ENCODE measurements around the gene MARVELD1. TPM values are rescaled to one million over a fixed set of nuclear protein-coding genes. Genes with fewer than 3 reads are reported as not detected.

The MARVELD1 gene
- total RNA-seq, 4 donors from 2014 or later: 25.8 to 36.7 (median 31.0) TPM

DNA sequence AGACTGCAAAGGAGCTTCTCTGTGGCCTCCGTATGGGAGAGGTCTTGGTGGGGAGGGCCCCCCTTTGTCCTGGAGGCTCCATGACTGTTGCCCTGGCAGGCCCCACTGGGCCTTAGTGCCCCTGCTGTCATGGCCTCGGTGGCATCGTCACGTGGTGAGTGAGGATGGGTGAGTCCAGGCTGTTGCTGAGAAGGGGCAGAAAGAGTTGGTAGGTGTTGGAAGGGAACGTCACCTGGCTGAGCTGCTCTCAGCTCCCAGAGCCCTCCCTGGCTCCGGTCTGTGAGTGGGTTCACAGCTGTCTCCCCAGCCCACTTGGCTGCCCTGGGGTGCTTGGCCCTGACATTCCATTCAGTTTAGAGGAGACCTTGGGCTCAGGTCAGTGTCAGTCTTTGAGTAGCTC lies 42.2 kb downstream of the MARVELD1 start:
- Histone ChIP-seq H3K4me3 (no peak overlapping the region), H3K36me3 (peaks cover 97% of the 10 kb centered on the region), H3K27me3 (no peaks in the 10 kb centered on the region), H3K4me1 (peaks cover 4% of the 10 kb centered on the region), H3K27ac (no peak overlapping the region), H3K9me3 (no peaks in the 10 kb centered on the region)
- DNase-seq (ENCODE audit: low spot score in 2 of 2): no peak
- 100% methylated on average over 4 of the region's 6 CpGs for WGBS
- TF ChIP-seq POLR2A (IDR thresholded peaks at IDR 0.05) (no peak), EP300 (IDR thresholded peaks at IDR 0.05) (no peak), POLR2AphosphoS5 (IDR thresholded peaks at IDR 0.05) (no peak)
- TF ChIP-seq, protein P1, sequence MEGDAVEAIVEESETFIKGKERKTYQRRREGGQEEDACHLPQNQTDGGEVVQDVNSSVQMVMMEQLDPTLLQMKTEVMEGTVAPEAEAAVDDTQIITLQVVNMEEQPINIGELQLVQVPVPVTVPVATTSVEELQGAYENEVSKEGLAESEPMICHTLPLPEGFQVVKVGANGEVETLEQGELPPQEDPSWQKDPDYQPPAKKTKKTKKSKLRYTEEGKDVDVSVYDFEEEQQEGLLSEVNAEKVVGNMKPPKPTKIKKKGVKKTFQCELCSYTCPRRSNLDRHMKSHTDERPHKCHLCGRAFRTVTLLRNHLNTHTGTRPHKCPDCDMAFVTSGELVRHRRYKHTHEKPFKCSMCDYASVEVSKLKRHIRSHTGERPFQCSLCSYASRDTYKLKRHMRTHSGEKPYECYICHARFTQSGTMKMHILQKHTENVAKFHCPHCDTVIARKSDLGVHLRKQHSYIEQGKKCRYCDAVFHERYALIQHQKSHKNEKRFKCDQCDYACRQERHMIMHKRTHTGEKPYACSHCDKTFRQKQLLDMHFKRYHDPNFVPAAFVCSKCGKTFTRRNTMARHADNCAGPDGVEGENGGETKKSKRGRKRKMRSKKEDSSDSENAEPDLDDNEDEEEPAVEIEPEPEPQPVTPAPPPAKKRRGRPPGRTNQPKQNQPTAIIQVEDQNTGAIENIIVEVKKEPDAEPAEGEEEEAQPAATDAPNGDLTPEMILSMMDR (IDR thresholded peaks at IDR 0.05): no peak

DNA sequence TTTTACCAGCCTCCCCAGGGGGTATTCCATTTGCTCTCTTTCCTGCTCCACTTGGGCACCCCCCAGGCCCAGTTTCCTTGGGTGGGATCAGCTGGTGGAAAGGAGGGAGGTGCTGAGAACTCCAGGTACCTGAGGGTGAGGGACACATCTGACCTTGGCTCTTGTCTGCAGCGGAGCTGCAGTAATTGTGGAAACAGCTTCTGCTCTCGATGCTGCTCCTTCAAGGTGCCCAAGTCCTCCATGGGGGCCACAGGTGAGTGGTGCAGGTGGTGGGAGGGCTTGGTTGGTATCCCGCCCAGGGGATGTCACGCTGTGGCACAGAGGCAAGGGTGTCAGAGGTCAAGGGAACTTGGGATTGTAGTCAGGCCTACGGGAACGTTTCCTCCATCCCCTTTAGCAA lies 43.9 kb downstream of the MARVELD1 start:
- H3K4me3 ChIP-seq: no peak overlapping the region
- no peak overlapping the region for H3K27ac ChIP-seq
- DNase-seq (ENCODE audit: low spot score in 2 of 2): no peak
- TF ChIP-seq POLR2A (IDR thresholded peaks at IDR 0.05): no peak
- TF ChIP-seq POLR2AphosphoS5 (IDR thresholded peaks at IDR 0.05): no peak
- 88% methylated on average over 6 of the region's 6 CpGs for WGBS
- H3K9me3 ChIP-seq: no peaks in the 10 kb centered on the region
- no peaks in the 10 kb centered on the region for H3K27me3 ChIP-seq
- H3K4me1 ChIP-seq: peaks cover 4% of the 10 kb centered on the region
- peaks cover 94% of the 10 kb centered on the region for H3K36me3 ChIP-seq

- TF ChIP-seq, protein P1 (IDR thresholded peaks at IDR 0.05): peak; percentile 15 to 77
- TF ChIP-seq POLR2A (IDR thresholded peaks at IDR 0.05): no peak
- no peak for TF ChIP-seq POLR2AphosphoS5 (IDR thresholded peaks at IDR 0.05)
- Histone ChIP-seq H3K4me1 (peaks cover 4% of the 10 kb centered on the region), H3K27me3 (no peaks in the 10 kb centered on the region), H3K9me3 (no peaks in the 10 kb centered on the region), H3K36me3 (peaks cover 76% of the 10 kb centered on the region), H3K27ac (no peak overlapping the region), H3K4me3 (no peak overlapping the region)
- no peak for DNase-seq (ENCODE audit: low spot score in 2 of 2)
- 59% methylated on average over 5 of the region's 5 CpGs for WGBS
Measured at GRCh38 chr10:97759158-97759887, 45.8 kb downstream of the MARVELD1 start.

GRCh38 chr10:97759946-97760345 lies 46.4 kb downstream of the MARVELD1 start:
- Histone ChIP-seq H3K36me3 (peaks cover 69% of the 10 kb centered on the region), H3K27me3 (no peaks in the 10 kb centered on the region), H3K27ac (no peak overlapping the region), H3K9me3 (no peaks in the 10 kb centered on the region), H3K4me1 (peaks cover 4% of the 10 kb centered on the region), H3K4me3 (no peak overlapping the region)
- TF ChIP-seq, protein P1 (IDR thresholded peaks at IDR 0.05): no peak
- TF ChIP-seq EP300 (IDR thresholded peaks at IDR 0.05) (no peak), POLR2AphosphoS5 (IDR thresholded peaks at IDR 0.05) (no peak)
- 74% methylated on average over 5 of the region's 5 CpGs for WGBS
- DNase-seq (ENCODE audit: low spot score in 2 of 2): no peak

GRCh38 chr10:97760461-97761257 lies 47.1 kb downstream of the MARVELD1 start:
- no peaks in the 10 kb centered on the region for H3K9me3 ChIP-seq
- H3K36me3 ChIP-seq: peaks cover 62% of the 10 kb centered on the region
- no peak for DNase-seq (ENCODE audit: low spot score in 2 of 2)
- no peaks in the 10 kb centered on the region for H3K27me3 ChIP-seq
- peaks cover 4% of the 10 kb centered on the region for H3K4me1 ChIP-seq
- H3K27ac ChIP-seq: no peak overlapping the region
- 80% methylated on average over 9 of the region's 11 CpGs for WGBS
- no peak overlapping the region for H3K4me3 ChIP-seq
- TF ChIP-seq, protein P1 (IDR thresholded peaks at IDR 0.05): no peak
- TF ChIP-seq POLR2AphosphoS5 (IDR thresholded peaks at IDR 0.05) (no peak), EP300 (IDR thresholded peaks at IDR 0.05) (no peak), POLR2A (IDR thresholded peaks at IDR 0.05) (no peak)

Measured in suprapubic skin (tissue), 4 donors.